A549 (cell line): Measurements from ENCODE around the gene TRAPPC14.

Source experiments
- JUN ChIP-seq, 2 experiments: fragments of >200 bp; sonication (Bioruptor Twin); formaldehyde crosslinking; IDR thresholded peaks; 2 replicates in 1 of 2; 3 replicates in 1 of 2; pipeline ENCODE4 v1.6.1; 2016 to 2017
- JUNB ChIP-seq: fragments of >200 bp; sonication (Bioruptor Twin); formaldehyde crosslinking; IDR thresholded peaks from 2 replicates; pipeline ENCODE4 v1.6.1; 2016
- RFX5 ChIP-seq: fragments of 450-650 bp; IDR thresholded peaks from 2 replicates; pipeline ENCODE4 v1.7.1; 2014; ENCODE audit warnings: antibody characterized with exemption, mild to moderate bottlenecking, moderate library complexity
- TF ChIP-seq, protein P1 (sequence below): fragments of >200 bp; sonication (Bioruptor Twin); formaldehyde crosslinking; IDR thresholded peaks from 3 replicates; pipeline ENCODE4 v1.5.1; 2016
- TF ChIP-seq, protein P2 (sequence below): fragments of 250-450 bp; sonication (Bioruptor Pico); IDR thresholded peaks from 2 replicates; pipeline ENCODE4 v1.5.0; 2021; ENCODE audit warnings: mild to moderate bottlenecking, moderate library complexity, borderline replicate concordance

DNA sequence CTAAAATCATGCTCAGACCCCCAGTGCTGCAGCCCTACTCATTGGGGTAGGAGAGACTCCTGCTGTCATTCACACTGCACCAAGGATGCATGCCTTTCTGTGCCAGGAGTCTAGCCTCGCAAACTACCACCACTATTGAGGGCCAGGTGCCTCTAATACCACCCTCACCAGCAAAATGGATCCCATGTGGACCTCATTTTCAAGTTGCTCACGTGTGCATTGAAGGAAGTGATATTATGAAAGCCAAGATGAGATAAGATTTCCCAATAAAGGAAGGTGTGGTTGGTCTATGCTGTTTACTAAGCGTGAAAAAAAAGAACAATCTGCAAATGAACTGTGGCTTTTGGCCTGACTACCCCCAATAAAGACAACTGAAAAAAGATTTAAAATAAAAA, 17.0 kb downstream of the TRAPPC14 start:
- TF ChIP-seq JUN (IDR thresholded peaks at IDR 0.05): no peak
- TF ChIP-seq, protein P1, sequence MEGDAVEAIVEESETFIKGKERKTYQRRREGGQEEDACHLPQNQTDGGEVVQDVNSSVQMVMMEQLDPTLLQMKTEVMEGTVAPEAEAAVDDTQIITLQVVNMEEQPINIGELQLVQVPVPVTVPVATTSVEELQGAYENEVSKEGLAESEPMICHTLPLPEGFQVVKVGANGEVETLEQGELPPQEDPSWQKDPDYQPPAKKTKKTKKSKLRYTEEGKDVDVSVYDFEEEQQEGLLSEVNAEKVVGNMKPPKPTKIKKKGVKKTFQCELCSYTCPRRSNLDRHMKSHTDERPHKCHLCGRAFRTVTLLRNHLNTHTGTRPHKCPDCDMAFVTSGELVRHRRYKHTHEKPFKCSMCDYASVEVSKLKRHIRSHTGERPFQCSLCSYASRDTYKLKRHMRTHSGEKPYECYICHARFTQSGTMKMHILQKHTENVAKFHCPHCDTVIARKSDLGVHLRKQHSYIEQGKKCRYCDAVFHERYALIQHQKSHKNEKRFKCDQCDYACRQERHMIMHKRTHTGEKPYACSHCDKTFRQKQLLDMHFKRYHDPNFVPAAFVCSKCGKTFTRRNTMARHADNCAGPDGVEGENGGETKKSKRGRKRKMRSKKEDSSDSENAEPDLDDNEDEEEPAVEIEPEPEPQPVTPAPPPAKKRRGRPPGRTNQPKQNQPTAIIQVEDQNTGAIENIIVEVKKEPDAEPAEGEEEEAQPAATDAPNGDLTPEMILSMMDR: no peak
- TF ChIP-seq RFX5: no peak
- TF ChIP-seq, protein P2, sequence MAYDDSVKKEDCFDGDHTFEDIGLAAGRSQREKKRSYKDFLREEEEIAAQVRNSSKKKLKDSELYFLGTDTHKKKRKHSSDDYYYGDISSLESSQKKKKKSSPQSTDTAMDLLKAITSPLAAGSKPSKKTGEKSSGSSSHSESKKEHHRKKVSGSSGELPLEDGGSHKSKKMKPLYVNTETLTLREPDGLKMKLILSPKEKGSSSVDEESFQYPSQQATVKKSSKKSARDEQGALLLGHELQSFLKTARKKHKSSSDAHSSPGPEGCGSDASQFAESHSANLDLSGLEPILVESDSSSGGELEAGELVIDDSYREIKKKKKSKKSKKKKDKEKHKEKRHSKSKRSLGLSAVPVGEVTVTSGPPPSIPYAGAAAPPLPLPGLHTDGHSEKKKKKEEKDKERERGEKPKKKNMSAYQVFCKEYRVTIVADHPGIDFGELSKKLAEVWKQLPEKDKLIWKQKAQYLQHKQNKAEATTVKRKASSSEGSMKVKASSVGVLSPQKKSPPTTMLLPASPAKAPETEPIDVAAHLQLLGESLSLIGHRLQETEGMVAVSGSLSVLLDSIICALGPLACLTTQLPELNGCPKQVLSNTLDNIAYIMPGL (CRISPR knock-in tag): no peak
- no peak for TF ChIP-seq JUNB
